ENCODE data around the gene OR8B3. TPM values are rescaled to one million over a fixed set of nuclear protein-coding genes. Genes with fewer than 3 reads are reported as not detected.

OR8B3 gene
- total RNA-seq, 2 donors from 2014 or later = not detected

DNA sequence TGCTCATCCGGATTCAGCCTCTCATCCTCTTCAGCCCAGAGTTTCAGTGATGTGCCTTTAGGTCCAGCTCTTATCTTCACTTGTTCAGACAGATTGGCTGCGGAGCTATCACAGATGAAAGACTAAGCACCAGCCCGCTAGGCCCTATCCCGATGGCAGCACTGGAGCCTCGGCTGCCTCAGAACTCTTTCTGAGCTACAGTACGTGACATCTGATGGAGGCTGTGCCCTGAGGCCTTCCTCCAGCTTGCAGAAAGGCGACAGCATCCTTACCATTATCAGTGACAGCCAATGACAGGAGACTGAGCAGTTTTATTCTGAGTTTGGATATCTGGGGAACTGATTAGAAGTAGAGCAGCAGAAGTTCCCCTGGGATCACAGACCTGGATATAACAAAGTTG, 42.7 kb upstream of the OR8B3 start:
- H3K9me3 ChIP-seq = no peaks in the 10 kb centered on the region
- TF ChIP-seq, protein P1, sequence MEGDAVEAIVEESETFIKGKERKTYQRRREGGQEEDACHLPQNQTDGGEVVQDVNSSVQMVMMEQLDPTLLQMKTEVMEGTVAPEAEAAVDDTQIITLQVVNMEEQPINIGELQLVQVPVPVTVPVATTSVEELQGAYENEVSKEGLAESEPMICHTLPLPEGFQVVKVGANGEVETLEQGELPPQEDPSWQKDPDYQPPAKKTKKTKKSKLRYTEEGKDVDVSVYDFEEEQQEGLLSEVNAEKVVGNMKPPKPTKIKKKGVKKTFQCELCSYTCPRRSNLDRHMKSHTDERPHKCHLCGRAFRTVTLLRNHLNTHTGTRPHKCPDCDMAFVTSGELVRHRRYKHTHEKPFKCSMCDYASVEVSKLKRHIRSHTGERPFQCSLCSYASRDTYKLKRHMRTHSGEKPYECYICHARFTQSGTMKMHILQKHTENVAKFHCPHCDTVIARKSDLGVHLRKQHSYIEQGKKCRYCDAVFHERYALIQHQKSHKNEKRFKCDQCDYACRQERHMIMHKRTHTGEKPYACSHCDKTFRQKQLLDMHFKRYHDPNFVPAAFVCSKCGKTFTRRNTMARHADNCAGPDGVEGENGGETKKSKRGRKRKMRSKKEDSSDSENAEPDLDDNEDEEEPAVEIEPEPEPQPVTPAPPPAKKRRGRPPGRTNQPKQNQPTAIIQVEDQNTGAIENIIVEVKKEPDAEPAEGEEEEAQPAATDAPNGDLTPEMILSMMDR (IDR thresholded peaks at IDR 0.05) = no peak
- no peaks in the 10 kb centered on the region for H3K4me1 ChIP-seq
- H3K4me3 ChIP-seq = no peak overlapping the region
- no peak for DNase-seq
- no peaks in the 10 kb centered on the region for H3K27me3 ChIP-seq
- intact Hi-C loops (cut with DNase I) = no loop called here
- H3K9ac ChIP-seq (ENCODE audit: low read depth in 2 of 2, low read length in 2 of 2) = no peak overlapping the region
- H3K27ac ChIP-seq = no peak overlapping the region
- H3K36me3 ChIP-seq = no peaks in the 10 kb centered on the region

DNA sequence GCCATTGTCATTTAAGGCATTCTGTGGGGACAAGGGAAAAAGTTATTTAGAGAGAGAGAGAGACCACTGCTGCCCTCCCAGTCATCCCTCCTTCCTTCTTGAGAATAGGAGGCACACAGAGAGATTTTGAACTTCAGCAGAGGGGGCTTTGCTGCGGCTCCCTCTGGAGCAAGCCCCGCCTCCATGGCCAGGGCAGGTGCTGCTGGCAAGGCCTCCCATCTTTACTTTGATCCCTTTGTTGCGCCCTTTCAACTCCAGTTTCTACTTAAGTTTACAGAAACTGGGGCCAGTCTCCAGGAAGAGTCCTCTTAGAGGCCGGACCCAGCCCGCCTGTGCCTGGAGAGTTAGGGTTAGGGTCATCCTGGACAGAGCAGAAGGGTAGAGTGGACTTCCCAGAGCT, 42.3 kb upstream of the OR8B3 start:
- Histone ChIP-seq H3K36me3 (no peaks in the 10 kb centered on the region), H3K27ac (no peak overlapping the region), H3K4me3 (no peak overlapping the region), H3K9me3 (no peaks in the 10 kb centered on the region), H3K9ac (ENCODE audit: low read depth in 2 of 2, low read length in 2 of 2) (no peak overlapping the region), H3K27me3 (no peaks in the 10 kb centered on the region), H3K4me1 (no peaks in the 10 kb centered on the region)
- DNase-seq = no peak
- intact Hi-C loops (cut with DNase I) = no loop called here
- TF ChIP-seq, protein P1 (IDR thresholded peaks at IDR 0.05) = no peak

DNA sequence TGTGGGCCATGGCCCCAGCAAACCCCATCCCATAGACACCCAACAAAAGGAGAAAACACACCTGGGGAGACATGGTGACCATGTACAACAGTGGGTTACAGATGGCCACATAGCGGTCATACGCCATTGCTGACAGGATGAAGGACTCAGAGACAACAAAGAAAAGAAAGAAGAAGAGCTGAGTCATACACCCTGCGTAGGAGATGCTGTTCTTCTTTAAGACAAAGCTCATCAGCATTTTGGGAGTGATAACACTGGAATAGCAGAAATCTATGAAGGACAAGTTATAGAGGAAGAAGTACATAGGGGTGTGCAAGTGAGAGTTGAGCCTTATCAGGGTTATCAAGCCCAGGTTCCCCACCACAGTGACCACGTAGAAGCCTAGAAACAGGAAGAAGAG, 41.8 kb upstream of the OR8B3 start:
- DNase-seq = no peak
- TF ChIP-seq, protein P1 (IDR thresholded peaks at IDR 0.05) = no peak
- H3K36me3 ChIP-seq = no peaks in the 10 kb centered on the region
- H3K4me1 ChIP-seq = no peaks in the 10 kb centered on the region
- H3K27ac ChIP-seq = no peak overlapping the region
- no peak overlapping the region for H3K4me3 ChIP-seq
- intact Hi-C loops (cut with DNase I) = no loop called here
- H3K27me3 ChIP-seq = no peaks in the 10 kb centered on the region
- H3K9ac ChIP-seq (ENCODE audit: low read depth in 2 of 2, low read length in 2 of 2) = no peak overlapping the region
- H3K9me3 ChIP-seq = no peaks in the 10 kb centered on the region

DNA sequence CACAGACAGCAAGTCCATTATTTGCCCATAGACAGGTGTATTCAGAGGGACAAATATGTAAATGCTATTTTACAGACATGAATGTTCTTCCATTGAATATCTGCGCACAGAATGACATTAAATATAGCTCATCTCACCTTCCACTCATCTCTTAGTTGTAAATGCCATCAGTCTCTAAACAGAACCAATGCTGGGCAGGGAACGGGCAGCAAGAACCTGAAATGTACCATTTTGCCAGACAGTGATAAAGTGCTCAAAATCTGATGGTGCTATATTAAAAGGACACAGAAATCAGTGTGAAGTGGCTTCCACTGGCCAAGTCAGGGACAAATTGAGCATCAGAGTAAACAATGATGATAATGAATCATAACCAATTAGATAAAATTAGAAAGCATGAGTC, 35.9 kb upstream of the OR8B3 start:
- H3K9me3 ChIP-seq = no peaks in the 10 kb centered on the region
- no peaks in the 10 kb centered on the region for H3K4me1 ChIP-seq
- H3K9ac ChIP-seq (ENCODE audit: low read depth in 2 of 2, low read length in 2 of 2) = no peak overlapping the region
- H3K4me3 ChIP-seq = no peak overlapping the region
- no peaks in the 10 kb centered on the region for H3K27me3 ChIP-seq
- H3K36me3 ChIP-seq = no peaks in the 10 kb centered on the region
- TF ChIP-seq, protein P1 (IDR thresholded peaks at IDR 0.05) = no peak
- DNase-seq = no peak
- H3K27ac ChIP-seq = no peak overlapping the region
- intact Hi-C loops (cut with DNase I) = no loop called here

DNA sequence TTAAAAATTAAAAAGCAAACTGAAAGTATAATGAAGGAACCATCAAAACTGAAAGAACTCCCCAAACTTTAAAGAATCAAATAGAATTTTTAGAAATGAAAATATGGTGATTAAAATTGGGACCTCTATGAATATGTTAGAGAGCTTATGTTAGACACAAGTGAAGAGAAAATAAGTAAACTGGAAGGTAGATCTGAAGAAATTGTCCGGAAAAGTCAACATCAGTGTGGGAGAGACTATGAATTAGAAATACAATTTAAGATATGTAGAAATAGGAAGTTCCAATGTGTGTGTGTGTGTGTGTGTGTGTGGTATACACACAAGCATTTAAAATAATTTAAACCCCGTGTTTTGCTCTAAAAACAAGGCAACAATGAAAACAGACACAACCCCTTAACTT, 30.8 kb upstream of the OR8B3 start:
- Histone ChIP-seq H3K36me3 (no peaks in the 10 kb centered on the region), H3K27ac (no peak overlapping the region), H3K9ac (ENCODE audit: low read depth in 2 of 2, low read length in 2 of 2) (no peak overlapping the region), H3K4me1 (no peaks in the 10 kb centered on the region), H3K4me3 (no peak overlapping the region), H3K9me3 (no peaks in the 10 kb centered on the region), H3K27me3 (no peaks in the 10 kb centered on the region)
- intact Hi-C loops (cut with DNase I) = no loop called here
- TF ChIP-seq, protein P1 (IDR thresholded peaks at IDR 0.05) = no peak
- no peak for DNase-seq

All from colonic mucosa (tissue), 4 donors.